Activated CD8-positive, alpha-beta memory T cell treated with anti-CD3 and anti-CD28 coated beads, Interleukin-2, amount 50 U/mL, for 1 hour (primary cell): ENCODE data around the gene STRA6.

Experiments used
- DNase-seq: peaks from one replicate; pipeline ENCODE4 v3.0.0-alpha.2; 2020; ENCODE audit errors: extremely low read depth

Gene STRA6

GRCh38 chr15:74227968-74228722 lies 25.6 kb upstream of the STRA6 start:
- no peak for DNase-seq

GRCh38 chr15:74226761-74227540 lies 24.4 kb upstream of the STRA6 start:
- no peak for DNase-seq

- DNase-seq = no peak
These were observed 23.3 kb upstream of the STRA6 start for GRCh38 chr15:74225928-74226327.

GRCh38 chr15:74222240-74223119 lies 19.9 kb upstream of the STRA6 start:
- DNase-seq = no peak

- no peak for DNase-seq
These were observed 19.0 kb upstream of the STRA6 start for GRCh38 chr15:74221399-74222239.

DNA sequence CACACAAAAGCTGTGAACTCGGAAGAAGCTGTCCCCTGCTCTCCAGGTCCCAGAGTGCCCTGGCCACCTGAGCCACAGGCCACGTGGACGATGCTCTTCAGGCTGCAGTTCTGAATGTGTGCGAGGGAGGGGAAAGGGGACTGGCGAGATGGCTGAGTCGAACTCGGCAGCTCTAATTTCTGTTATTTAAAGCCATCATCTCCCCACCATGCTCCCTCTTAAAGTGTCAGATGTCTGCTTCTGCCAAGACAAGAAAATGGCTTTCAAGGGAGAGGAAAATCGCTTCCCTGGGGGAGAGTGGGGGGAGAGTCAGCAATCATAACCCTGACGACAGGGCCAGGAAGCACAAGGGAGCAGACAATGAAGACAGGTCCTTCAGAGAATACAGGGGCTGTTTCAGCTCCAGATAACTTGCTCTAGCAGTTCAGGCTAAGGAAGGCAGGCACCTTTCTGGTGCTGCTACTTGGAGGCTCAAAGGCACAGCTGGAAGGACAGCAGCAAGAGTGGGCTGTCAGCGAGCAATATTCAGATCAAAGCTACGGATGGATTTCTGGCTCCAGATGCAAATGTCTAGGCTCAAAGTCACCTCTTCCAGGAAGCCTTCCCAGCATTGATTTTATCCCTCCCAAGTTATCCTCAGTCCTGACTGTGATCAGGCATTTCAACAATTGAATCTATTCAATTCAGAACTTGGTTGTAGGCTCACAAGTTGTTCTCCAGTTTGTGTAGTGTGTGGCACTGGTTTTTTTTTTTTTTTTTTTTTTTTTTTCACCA lies 18.1 kb upstream of the STRA6 start:
- DNase-seq = no peak

DNA sequence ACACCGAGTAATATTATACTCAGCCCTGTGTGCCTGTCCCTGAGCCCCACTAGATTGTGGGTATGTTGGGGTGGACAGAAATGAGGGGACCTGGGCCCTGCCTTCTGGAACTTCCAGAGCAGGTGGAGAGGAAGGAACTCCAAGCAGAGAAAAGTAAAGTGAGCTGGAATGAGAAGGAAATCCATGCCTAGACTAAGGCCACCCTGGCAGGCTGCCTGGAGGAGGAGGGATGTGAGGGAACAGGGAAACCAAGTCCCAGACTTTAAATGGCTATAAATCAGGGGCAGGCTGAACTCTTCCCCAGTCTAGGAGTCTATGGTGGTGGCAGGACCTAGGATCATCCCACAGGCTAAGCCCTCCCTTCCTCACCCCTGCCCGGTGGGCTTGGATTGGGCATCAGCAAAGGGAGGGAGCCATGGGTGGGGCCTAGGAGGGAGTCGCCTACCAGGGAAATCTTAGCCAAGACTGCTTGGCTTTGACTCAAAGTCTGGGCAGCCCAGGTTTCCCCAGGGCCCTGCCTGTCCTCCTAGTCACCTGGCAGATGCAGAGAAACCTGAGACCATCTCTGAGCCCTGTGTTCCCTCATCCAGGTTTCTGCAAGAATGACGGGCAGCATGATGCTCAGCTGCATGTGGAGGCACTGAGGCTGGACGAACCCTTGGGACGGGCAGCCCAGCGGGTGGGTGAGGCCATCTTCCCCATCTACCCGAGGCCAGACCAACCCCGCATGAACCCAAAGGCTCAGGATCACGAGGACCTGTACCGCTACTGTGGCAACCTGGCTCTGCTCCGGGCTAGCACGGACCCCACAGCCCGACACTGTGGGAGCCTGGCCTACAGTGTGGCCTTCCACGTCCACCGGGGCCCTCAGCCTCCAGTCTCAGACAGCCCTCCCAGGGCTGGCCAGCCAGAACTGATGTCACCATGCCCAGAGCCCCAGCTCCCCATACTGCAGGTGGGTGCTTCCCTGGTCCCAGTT lies 15.6 kb upstream of the STRA6 start:
- no peak for DNase-seq

DNA sequence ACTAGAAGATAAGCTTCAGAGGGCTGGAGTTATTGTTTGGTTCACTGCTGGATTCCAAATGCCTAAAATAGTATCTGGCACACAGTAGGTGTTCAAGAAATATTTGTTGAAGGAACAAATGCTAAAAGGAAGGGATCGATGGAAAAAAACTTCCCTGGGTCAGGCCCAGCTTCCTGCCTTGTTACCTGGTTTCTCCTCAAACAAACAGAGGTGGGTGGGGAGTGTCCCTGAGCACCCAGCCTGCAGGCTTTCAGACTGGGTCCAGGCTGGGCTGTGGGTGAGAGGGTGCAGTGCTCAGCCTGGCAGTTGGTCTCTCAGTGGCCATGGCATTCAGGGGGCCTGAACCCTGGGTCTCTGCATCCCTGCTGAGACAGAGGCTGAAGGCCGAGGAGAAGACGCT lies 14.4 kb upstream of the STRA6 start:
- DNase-seq = no peak

DNA sequence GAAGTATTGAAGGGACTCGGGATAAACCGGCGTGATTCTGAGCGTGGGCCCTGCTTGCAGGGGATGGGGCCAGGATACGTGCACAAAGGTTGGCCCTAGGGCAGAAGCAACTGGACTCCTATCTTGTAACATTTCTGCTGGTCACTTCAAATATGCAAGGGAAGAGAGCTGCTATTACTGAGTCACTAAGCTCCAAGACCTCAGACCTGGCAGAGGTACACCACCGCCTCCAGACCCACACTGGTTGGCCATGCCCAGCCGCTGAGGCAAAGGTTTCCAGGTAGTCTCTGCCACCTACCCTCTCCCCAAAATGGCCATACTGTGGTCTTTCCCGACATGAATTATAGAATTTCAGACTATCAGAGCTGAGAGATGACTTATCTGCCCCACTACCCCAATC lies 13.4 kb upstream of the STRA6 start:
- DNase-seq = no peak

- no peak for DNase-seq
These were observed 11.9 kb upstream of the STRA6 start for GRCh38 chr15:74214324-74215021.

GRCh38 chr15:74213858-74214284 lies 11.3 kb upstream of the STRA6 start:
- DNase-seq = no peak

DNA sequence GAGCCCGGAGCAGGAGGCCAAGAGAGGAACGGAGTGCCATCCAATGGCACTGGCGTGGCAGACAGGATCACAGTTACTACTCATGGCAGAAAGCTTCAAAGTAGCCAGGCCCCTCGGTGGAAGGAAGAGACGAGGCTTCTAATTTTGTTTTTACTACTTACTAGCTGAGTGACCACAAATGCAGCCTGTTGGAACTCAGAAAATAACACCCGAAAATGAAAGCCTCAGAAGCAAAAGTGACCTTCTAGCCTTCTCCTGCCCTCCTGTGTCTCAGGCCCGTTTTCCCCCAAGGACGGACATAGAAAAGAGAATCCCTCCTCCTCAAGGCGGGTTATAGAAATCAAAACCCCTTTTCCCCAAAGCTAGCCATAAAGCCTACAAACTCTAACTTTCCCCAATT lies 9.9 kb upstream of the STRA6 start:
- DNase-seq = no peak

DNA sequence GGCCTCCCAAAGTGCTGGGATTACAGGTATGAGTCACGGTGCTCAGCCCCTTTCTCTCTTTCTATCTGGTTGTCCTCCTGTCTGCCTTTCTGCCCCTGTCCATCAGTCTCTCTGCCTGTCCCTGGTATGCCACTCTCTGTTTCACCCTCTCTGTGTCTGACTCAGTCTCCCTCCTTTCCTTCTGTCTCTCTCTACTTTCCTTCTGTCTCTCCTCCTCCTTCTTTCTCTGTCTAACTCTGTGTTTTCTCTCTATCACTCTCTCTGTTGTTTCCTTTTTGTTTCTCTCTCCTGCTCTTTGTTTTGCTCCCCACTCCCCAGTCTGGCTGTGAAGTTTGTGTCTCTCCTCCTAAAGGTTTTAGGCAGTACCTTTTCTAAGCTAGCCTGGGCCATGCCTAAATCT lies 9.1 kb upstream of the STRA6 start:
- DNase-seq = no peak

- DNase-seq = no peak
These were observed 8.1 kb upstream of the STRA6 start for GRCh38 chr15:74210729-74211128.

DNA sequence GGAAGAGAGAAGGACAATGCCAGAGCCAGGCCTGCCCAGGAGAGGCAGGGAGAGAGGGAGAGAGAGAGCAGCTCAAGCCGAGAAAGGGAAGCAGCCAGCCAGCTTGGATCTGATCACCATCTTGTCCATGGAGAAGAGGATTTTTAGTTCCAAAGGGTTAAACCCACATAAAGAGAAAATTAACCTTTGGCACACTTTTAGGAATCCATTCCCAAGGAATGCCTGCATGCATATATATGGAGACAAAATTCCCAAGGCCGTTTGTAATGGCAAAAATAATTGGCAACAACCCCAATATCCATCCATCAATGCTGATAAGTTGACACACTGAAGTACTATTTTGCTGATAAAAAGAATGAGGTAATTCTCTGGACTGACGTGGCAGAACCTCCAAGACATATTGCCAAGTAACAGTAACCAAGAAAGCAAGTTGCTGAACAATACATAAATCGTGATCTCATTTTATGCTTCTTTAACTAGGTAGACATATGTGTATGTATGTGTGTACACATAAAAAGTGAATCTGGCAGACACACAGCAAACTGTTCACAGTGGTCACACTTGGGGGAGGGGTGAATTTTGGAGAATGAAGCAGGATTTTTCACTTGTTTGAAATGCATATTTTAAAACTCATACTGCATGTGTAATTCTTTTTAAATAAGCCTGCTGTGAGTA lies 7.5 kb upstream of the STRA6 start:
- no peak for DNase-seq

GRCh38 chr15:74209560-74209958 lies 7.0 kb upstream of the STRA6 start:
- no peak for DNase-seq

DNA sequence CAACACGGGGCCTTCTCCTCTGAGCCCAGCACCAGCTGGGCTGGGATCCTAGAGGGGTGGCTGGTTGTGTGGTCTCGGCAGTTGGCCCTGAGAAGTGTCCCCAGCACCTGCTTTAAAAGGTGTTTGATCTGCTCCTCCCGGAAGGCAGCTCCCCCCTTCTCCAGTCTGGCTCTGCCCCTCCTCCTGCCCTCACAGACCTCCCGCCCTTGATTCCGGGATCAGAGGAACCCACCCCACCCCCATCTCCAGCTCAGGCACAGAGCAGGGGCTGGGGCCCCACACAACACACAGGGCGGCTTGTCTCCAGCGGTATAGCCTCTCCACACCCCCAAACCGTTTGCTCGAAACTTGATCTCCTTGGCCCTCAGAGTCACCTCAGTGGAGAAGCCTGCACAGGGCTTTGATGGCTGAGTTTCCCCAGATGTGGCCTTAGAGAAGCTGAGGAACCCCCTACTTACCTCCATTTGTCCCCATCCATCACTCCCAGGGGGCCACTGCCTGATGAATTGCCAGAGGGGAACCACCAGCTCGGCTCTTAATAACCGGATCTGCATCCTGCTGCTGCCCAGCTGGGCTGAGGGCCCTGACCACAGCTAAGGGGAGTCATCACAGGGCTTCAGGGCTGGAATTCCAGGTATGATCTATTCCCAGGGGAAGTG lies 6.4 kb upstream of the STRA6 start:
- DNase-seq = no peak

DNA sequence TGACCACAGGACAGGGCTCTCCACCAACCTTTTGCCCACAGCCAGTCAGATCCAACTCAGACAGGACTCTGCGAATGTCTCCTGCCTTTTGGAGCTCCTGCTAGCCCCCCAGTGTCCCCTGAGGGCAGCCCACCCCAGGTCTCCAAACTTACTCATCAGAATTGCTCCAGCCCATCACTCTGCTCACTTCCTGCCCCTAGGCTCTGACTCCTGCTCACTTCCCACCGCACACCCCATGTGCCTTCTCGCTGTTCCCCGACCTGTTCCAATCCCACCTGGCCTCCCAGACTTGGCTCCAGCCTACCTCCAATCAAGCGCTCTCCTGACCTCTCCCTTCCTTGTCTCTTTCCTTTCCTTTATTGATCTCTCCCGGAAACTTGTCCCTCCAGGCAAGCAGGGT lies 5.9 kb upstream of the STRA6 start:
- DNase-seq = no peak
